Measurements from ENCODE around the gene ZFY.
"Not testable (repeated sequence)": the region's sequence is repeated elsewhere in the genome, so short reads cannot be mapped to it uniquely, and the experiment has no call there.

DNA sequence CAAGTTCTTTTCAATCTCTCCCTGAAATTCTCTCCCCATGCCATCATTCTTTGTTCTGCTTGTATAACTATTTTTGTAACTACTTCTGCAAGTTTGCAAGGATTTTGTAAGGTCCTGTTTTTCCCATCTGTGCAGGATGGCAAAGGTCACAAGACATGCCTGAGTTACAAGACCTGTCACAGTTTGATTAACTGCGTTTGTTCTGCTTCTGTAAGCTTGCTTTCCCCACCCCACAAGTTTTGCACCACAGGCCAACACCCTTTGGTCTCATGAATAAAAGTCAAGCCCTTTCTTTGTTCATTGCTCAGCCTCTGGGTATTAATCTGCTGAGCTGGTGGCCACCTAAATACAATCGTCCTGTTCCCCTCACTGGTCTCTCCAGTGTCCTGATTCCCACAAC lies 70.8 kb downstream of the ZFY start:
- TF ChIP-seq, protein P1, sequence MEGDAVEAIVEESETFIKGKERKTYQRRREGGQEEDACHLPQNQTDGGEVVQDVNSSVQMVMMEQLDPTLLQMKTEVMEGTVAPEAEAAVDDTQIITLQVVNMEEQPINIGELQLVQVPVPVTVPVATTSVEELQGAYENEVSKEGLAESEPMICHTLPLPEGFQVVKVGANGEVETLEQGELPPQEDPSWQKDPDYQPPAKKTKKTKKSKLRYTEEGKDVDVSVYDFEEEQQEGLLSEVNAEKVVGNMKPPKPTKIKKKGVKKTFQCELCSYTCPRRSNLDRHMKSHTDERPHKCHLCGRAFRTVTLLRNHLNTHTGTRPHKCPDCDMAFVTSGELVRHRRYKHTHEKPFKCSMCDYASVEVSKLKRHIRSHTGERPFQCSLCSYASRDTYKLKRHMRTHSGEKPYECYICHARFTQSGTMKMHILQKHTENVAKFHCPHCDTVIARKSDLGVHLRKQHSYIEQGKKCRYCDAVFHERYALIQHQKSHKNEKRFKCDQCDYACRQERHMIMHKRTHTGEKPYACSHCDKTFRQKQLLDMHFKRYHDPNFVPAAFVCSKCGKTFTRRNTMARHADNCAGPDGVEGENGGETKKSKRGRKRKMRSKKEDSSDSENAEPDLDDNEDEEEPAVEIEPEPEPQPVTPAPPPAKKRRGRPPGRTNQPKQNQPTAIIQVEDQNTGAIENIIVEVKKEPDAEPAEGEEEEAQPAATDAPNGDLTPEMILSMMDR (IDR thresholded peaks at IDR 0.05) = not testable (repeated sequence)
- TF ChIP-seq POLR2A, POLR2AphosphoS5, EP300 (IDR thresholded peaks at IDR 0.05): not testable (repeated sequence)

All from stomach (tissue), 4 donors.